ENCODE measurements around the gene ADAM15.

DNA sequence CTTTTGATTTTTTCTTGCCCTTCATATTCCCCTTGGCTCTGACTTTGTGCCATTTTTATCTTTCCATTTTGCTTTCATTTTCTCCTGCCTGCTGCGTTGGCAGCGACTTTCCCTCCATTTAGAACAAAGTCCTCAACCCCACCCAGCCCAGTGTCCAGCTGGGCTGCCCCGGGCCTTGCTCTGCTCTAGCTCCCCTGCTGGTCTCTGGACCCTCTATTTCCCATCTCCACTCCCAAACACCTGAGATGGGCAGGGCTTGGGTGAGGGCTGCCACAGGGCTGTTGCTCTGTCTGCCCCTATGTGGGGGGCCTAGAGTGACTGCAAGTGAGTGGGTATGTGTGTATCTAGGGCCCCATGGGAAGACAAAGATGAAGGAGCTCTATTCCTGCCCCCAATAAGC, 7.3 kb upstream of the ADAM15 start:
- TF ChIP-seq KLF16 (tag by site-specific recombination; IDR thresholded peaks at IDR 0.05) (no peak), SETDB1 (IDR thresholded peaks at IDR 0.05; ENCODE audit: insufficient read length, low read length) (no peak)
- TF ChIP-seq, protein P1, sequence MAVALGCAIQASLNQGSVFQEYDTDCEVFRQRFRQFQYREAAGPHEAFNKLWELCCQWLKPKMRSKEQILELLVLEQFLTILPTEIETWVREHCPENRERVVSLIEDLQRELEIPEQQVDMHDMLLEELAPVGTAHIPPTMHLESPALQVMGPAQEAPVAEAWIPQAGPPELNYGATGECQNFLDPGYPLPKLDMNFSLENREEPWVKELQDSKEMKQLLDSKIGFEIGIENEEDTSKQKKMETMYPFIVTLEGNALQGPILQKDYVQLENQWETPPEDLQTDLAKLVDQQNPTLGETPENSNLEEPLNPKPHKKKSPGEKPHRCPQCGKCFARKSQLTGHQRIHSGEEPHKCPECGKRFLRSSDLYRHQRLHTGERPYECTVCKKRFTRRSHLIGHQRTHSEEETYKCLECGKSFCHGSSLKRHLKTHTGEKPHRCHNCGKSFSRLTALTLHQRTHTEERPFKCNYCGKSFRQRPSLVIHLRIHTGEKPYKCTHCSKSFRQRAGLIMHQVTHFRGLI (tag by site-specific recombination; IDR thresholded peaks at IDR 0.05), result no peak
- TF ChIP-seq, protein P2, sequence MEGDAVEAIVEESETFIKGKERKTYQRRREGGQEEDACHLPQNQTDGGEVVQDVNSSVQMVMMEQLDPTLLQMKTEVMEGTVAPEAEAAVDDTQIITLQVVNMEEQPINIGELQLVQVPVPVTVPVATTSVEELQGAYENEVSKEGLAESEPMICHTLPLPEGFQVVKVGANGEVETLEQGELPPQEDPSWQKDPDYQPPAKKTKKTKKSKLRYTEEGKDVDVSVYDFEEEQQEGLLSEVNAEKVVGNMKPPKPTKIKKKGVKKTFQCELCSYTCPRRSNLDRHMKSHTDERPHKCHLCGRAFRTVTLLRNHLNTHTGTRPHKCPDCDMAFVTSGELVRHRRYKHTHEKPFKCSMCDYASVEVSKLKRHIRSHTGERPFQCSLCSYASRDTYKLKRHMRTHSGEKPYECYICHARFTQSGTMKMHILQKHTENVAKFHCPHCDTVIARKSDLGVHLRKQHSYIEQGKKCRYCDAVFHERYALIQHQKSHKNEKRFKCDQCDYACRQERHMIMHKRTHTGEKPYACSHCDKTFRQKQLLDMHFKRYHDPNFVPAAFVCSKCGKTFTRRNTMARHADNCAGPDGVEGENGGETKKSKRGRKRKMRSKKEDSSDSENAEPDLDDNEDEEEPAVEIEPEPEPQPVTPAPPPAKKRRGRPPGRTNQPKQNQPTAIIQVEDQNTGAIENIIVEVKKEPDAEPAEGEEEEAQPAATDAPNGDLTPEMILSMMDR (tag by site-specific recombination; IDR thresholded peaks at IDR 0.05), result no peak

All from HEK293 (cell line).